Cardiac fibroblast (primary cell): Measurements from ENCODE around the gene ANTXRL.
"Not testable (repeated sequence)": the region's sequence is repeated elsewhere in the genome, so short reads cannot be mapped to it uniquely, and the experiment has no call there.

ENCODE experiments used
- DNase-seq, 2 donors: peaks; one replicate each; pipeline versions ENCODE4 v3.0.0 to v3.0.0-alpha.2; 2010; ENCODE audit warnings: low read depth in 2 of 2
- H3K4me3 ChIP-seq, 2 donors: replicated peaks in 1 of 2; 1 replicate in 1 of 2; 2 replicates in 1 of 2; pipeline ENCODE4 v1.5.1; 2011; ENCODE audit warnings: low read depth in 2 of 2, low read length in 2 of 2, mild to moderate bottlenecking in 2 of 2, moderate library complexity in 1 of 2
- CTCF ChIP-seq: IDR thresholded peaks from one replicate; pipeline ENCODE4 v1.5.1; 2011; ENCODE audit warnings: low read depth, mild to moderate bottlenecking, low read length, inconsistent platforms

ANTXRL gene

GRCh38 chr10:46247181-46247475 lies 39.7 kb upstream of the ANTXRL start:
- DNase-seq: no peak
- TF ChIP-seq CTCF: no peak
- no peak overlapping the region for H3K4me3 ChIP-seq

- TF ChIP-seq CTCF: no peak
- no peak overlapping the region for H3K4me3 ChIP-seq
- no peak for DNase-seq
Measured at GRCh38 chr10:46247808-46248569, 38.8 kb upstream of the ANTXRL start.

GRCh38 chr10:46248651-46249146 lies 38.1 kb upstream of the ANTXRL start:
- no peak for DNase-seq
- TF ChIP-seq CTCF: no peak
- no peak overlapping the region for H3K4me3 ChIP-seq

- DNase-seq: not testable (repeated sequence)
Measured at GRCh38 chr10:46249617-46250344, 37.0 kb upstream of the ANTXRL start.

GRCh38 chr10:46250481-46250880 lies 36.3 kb upstream of the ANTXRL start:
- no peak for DNase-seq
- H3K4me3 ChIP-seq: no peak overlapping the region
- TF ChIP-seq CTCF: no peak

More at GRCh38 chr10:46249617-46250344, 37.0 kb upstream of the ANTXRL start:
- not testable (repeated sequence) for H3K4me3 ChIP-seq

- no peak for TF ChIP-seq CTCF
- no peak overlapping the region for H3K4me3 ChIP-seq
- DNase-seq: no peak
Measured at GRCh38 chr10:46250898-46251856, 35.6 kb upstream of the ANTXRL start.
